CD14-positive monocyte (primary cell): ENCODE data around the gene ATP11A. TPM values are rescaled to one million over a fixed set of nuclear protein-coding genes. Genes with fewer than 3 reads are reported as not detected.
"Not testable (repeated sequence)": the region's sequence is repeated elsewhere in the genome, so short reads cannot be mapped to it uniquely, and the experiment has no call there.

Experiments used
- DNase-seq, 3 donors: peaks; one replicate each; pipeline ENCODE4 v3.0.0-alpha.2; 2011 to 2022
- H2AFZ ChIP-seq: 2 replicates; pipeline ENCODE4 v1.6.0; 2012; ENCODE audit warnings: mild to moderate bottlenecking, low read depth, low read length, inconsistent platforms; ENCODE audit not compliant: insufficient read depth, poor library complexity, severe bottlenecking
- H3K27ac ChIP-seq, 2 donors: 1 replicate in 1 of 2; 2 replicates in 1 of 2; pipeline ENCODE4 v1.5.1; 2012 to 2013; ENCODE audit warnings: low read length in 2 of 2, control low read depth in 1 of 2, inconsistent platforms in 1 of 2, low read depth in 1 of 2, mild to moderate bottlenecking in 1 of 2
- H3K27me3 ChIP-seq, 2 donors: one replicate each; pipeline versions ENCODE4 v1.6.0 to v1.6.1; 2011 to 2013; ENCODE audit warnings: low read length in 2 of 2; ENCODE audit not compliant: control insufficient read depth in 2 of 2, insufficient read depth in 2 of 2
- H3K36me3 ChIP-seq, 2 donors: replicated peaks in 1 of 2; 1 replicate in 1 of 2; 2 replicates in 1 of 2; pipeline versions ENCODE4 v1.5.1 to v1.6.1; 2012 to 2013; ENCODE audit warnings: low read length in 2 of 2, control low read depth in 1 of 2, inconsistent platforms in 1 of 2, mild to moderate bottlenecking in 1 of 2; ENCODE audit not compliant: insufficient read depth in 2 of 2, control insufficient read depth in 1 of 2
- H3K4me1 ChIP-seq, 2 donors: 1 replicate in 1 of 2; 2 replicates in 1 of 2; pipeline versions ENCODE4 v1.5.1 to v1.6.1; 2012 to 2013; ENCODE audit warnings: low read length in 2 of 2, control low read depth in 1 of 2, inconsistent platforms in 1 of 2, mild to moderate bottlenecking in 1 of 2, moderate library complexity in 1 of 2; ENCODE audit not compliant: insufficient read depth in 2 of 2, control insufficient read depth in 1 of 2
- H3K4me2 ChIP-seq: replicated peaks from 2 replicates; pipeline ENCODE3; 2012; ENCODE audit warnings: low read length, moderate library complexity, mild to moderate bottlenecking; ENCODE audit not compliant: poor library complexity, severe bottlenecking; ENCODE audit errors: extremely low read depth
- H3K4me3 ChIP-seq, 3 experiments: fragments of 200-600 bp in 1 of 3; sonication (generic) in 1 of 3; replicated peaks in 1 of 3; 1 replicate in 2 of 3; 2 replicates in 1 of 3; pipeline ENCODE4 v1.5.1; 2011 to 2013; ENCODE audit warnings: low read length in 3 of 3, mild to moderate bottlenecking in 3 of 3, control low read depth in 2 of 3, low read depth in 2 of 3, inconsistent platforms in 1 of 3, moderate library complexity in 1 of 3
- H3K79me2 ChIP-seq: 2 replicates; pipeline ENCODE4 v1.6.0; 2012; ENCODE audit warnings: mild to moderate bottlenecking, control low read depth, inconsistent platforms, low read length, moderate library complexity; ENCODE audit not compliant: insufficient read depth
- H3K9ac ChIP-seq: 2 replicates; pipeline ENCODE4 v1.6.0; 2017; ENCODE audit warnings: low read length, mild to moderate bottlenecking; ENCODE audit not compliant: insufficient read depth, poor library complexity, severe bottlenecking
- H3K9me3 ChIP-seq, 2 donors: replicated peaks in 1 of 2; 1 replicate in 1 of 2; 2 replicates in 1 of 2; pipeline versions ENCODE4 v1.5.1 to v1.6.1; 2012 to 2013; ENCODE audit warnings: low read length in 2 of 2, control low read depth in 1 of 2; ENCODE audit not compliant: control insufficient read depth in 1 of 2, insufficient read depth in 1 of 2
- H4K20me1 ChIP-seq: 2 replicates; pipeline ENCODE4 v1.6.0; 2012; ENCODE audit warnings: mild to moderate bottlenecking, low read length, control low read depth, moderate library complexity; ENCODE audit not compliant: insufficient read depth
- H3K27ac Mint-ChIP-seq, 7 donors: one replicate each; pipeline ENCODE4 v1.8.0; 2020; ENCODE audit warnings: mild to moderate bottlenecking in 7 of 7, mixed read lengths in 7 of 7, moderate library complexity in 6 of 7, inconsistent platforms in 2 of 7
- H3K27me3 Mint-ChIP-seq, 3 donors: one replicate each; pipeline ENCODE4 v1.8.0; 2021 to 2022; ENCODE audit warnings: low read depth in 3 of 3, mild to moderate bottlenecking in 3 of 3, mixed read lengths in 3 of 3, moderate library complexity in 3 of 3, inconsistent platforms in 1 of 3
- H3K36me3 Mint-ChIP-seq, 2 donors: one replicate each; pipeline ENCODE4 v1.8.0; 2020; ENCODE audit warnings: mixed read lengths in 2 of 2, inconsistent platforms in 1 of 2, mild to moderate bottlenecking in 1 of 2
- H3K4me1 Mint-ChIP-seq: one replicate; pipeline ENCODE4 v1.8.0; 2020; ENCODE audit warnings: mild to moderate bottlenecking, mixed read lengths
- H3K4me3 Mint-ChIP-seq, 2 donors: one replicate each; pipeline ENCODE4 v1.8.0; 2020; ENCODE audit warnings: mild to moderate bottlenecking in 2 of 2, mixed read lengths in 2 of 2, moderate library complexity in 1 of 2
- H3K9me3 Mint-ChIP-seq, 7 donors: one replicate each; pipeline ENCODE4 v1.8.0; 2020 to 2022; ENCODE audit warnings: mixed read lengths in 7 of 7, mild to moderate bottlenecking in 6 of 7, moderate library complexity in 6 of 7, inconsistent platforms in 2 of 7
- WGBS: methylation state at CpG from one replicate; pipeline ENCODE4 v1.1.5; 2013; ENCODE audit warnings: missing lambda C conversion rate; ENCODE audit not compliant: insufficient coverage; 5-methylcytosine and 5-hydroxymethylcytosine counted together
- intact Hi-C, 2 donors: fragments of 100-400 bp; cut with micrococcal nuclease; formaldehyde crosslinking; loops; one replicate each; pipeline versions ENCODE4 v1.15.0 to v1.15.1; 2023
- polyA plus RNA-seq, 3 donors: library from polyadenylated mRNA; depleted of rRNA in 1 of 3; unstranded in 2 of 3; stranded (reverse) in 1 of 3; fragments of 300-500 nt in 2 of 3; fragments of >200 nt in 1 of 3; fragmentation: Illumina TruSeq in 2 of 3; gene quantifications; 1 replicate in 2 of 3; 2 replicates in 1 of 3; pipeline ENCODE4 v1.2.3, GENCODE V29; 2012 to 2021
- TF ChIP-seq, protein P1 (sequence below): fragments of 200-600 bp; IDR thresholded peaks from one replicate; pipeline ENCODE4 v1.8.0; 2022; ENCODE audit warnings: antibody characterized with exemption, mild to moderate bottlenecking

The ATP11A gene
- polyA plus RNA-seq, 3 donors, result 7.2 to 45.4 (median 7.6) TPM

DNA sequence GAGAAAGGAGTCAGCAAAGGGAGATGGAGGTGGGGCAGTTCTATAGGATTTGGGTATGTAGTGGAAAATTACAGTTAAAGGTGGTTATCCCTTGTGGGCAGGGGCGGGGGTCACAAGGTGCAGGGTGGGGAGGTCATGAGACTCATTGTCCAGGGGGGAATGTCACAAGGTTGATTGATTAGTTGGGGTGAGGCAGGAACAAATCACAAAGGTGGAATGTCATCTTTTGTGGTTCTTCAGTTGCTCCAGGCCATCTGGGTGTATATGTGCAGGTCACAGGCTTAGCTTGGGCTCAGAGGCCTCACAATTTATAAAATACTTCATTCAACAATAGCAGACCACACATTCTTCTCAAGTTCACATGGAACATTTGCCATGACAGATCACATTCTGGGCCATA is 109.6 kb downstream of the ATP11A start:
- WGBS, result 100% methylated on average over 1 of the region's 1 CpG

DNA sequence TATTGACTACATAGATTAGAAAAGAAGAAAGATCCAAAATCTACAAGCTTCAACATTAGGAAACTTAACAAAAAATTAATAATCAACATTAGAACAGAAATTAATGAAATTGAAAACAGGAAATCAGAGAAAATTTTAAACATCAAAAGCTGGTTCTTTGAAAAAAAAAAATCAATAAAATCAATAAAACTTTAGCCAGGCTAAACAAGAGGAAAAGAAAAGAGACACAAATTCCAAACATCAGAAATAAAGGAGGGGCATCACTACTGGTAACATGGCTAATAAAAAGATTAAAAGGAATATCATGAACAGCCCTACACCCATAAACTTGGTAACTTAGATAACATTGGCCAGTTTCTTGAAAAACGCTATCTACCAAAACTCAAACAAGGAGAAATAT is 110.2 kb downstream of the ATP11A start:
- Histone ChIP-seq H3K9me3 (peaks cover 0 to 15% of the 10 kb centered on the region in 2 donors), H4K20me1 (peaks cover 91% of the 10 kb centered on the region), H3K27me3 (no peaks in the 10 kb centered on the region), H3K9ac (no peak overlapping the region), H3K4me2 (no peak overlapping the region), H2AFZ (no peak overlapping the region), H3K27ac (no peak overlapping the region), H3K4me3 (no peak overlapping the region), H3K79me2 (peaks cover 1% of the 10 kb centered on the region), H3K36me3 (peaks cover 7 to 40% of the 10 kb centered on the region in 2 donors), H3K4me1 (peaks cover 0 to 10% of the 10 kb centered on the region in 2 donors)
- intact Hi-C loops, result no loop called here
- TF ChIP-seq, protein P1, sequence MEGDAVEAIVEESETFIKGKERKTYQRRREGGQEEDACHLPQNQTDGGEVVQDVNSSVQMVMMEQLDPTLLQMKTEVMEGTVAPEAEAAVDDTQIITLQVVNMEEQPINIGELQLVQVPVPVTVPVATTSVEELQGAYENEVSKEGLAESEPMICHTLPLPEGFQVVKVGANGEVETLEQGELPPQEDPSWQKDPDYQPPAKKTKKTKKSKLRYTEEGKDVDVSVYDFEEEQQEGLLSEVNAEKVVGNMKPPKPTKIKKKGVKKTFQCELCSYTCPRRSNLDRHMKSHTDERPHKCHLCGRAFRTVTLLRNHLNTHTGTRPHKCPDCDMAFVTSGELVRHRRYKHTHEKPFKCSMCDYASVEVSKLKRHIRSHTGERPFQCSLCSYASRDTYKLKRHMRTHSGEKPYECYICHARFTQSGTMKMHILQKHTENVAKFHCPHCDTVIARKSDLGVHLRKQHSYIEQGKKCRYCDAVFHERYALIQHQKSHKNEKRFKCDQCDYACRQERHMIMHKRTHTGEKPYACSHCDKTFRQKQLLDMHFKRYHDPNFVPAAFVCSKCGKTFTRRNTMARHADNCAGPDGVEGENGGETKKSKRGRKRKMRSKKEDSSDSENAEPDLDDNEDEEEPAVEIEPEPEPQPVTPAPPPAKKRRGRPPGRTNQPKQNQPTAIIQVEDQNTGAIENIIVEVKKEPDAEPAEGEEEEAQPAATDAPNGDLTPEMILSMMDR, result no peak
- DNase-seq, result no peak
- Mint-ChIP-seq H3K9me3 (peaks cover 3 to 14% (median 9%) of the 10 kb centered on the region in 7 donors), H3K4me1 (peaks cover 20% of the 10 kb centered on the region), H3K4me3 (no peak overlapping the region), H3K27me3 (peaks cover 0 to 2% (median 0%) of the 10 kb centered on the region in 3 donors), H3K36me3 (peaks cover 37 to 58% of the 10 kb centered on the region in 2 donors), H3K27ac (no peak overlapping the region)
- 100% methylated on average over 1 of the region's 1 CpG for WGBS

More for the DNA sequence above, 109.6 kb downstream of the ATP11A start:
- H3K27ac Mint-ChIP-seq, result no peak overlapping the region
- H3K4me2 ChIP-seq, result no peak overlapping the region
- H3K4me1 ChIP-seq, result peaks cover 0 to 10% of the 10 kb centered on the region in 2 donors
- H3K9me3 ChIP-seq, result peaks cover 0 to 15% of the 10 kb centered on the region in 2 donors
- H3K27me3 Mint-ChIP-seq, result peaks cover 0 to 2% (median 0%) of the 10 kb centered on the region in 3 donors
- H3K9me3 Mint-ChIP-seq, result peaks cover 3 to 14% (median 9%) of the 10 kb centered on the region in 7 donors
- H4K20me1 ChIP-seq, result peaks cover 91% of the 10 kb centered on the region
- H3K4me3 Mint-ChIP-seq, result no peak overlapping the region
- peaks cover 6 to 36% of the 10 kb centered on the region in 2 donors for H3K36me3 ChIP-seq
- no peak overlapping the region for H3K27ac ChIP-seq
- intact Hi-C loops, result no loop called here
- no peak for DNase-seq
- H3K79me2 ChIP-seq, result no peaks in the 10 kb centered on the region
- peaks cover 34 to 59% of the 10 kb centered on the region in 2 donors for H3K36me3 Mint-ChIP-seq
- TF ChIP-seq, protein P1, result no peak
- no peaks in the 10 kb centered on the region for H3K27me3 ChIP-seq
- no peak overlapping the region for H2AFZ ChIP-seq
- no peak overlapping the region for H3K4me3 ChIP-seq
- H3K9ac ChIP-seq, result no peak overlapping the region
- peaks cover 20% of the 10 kb centered on the region for H3K4me1 Mint-ChIP-seq

DNA sequence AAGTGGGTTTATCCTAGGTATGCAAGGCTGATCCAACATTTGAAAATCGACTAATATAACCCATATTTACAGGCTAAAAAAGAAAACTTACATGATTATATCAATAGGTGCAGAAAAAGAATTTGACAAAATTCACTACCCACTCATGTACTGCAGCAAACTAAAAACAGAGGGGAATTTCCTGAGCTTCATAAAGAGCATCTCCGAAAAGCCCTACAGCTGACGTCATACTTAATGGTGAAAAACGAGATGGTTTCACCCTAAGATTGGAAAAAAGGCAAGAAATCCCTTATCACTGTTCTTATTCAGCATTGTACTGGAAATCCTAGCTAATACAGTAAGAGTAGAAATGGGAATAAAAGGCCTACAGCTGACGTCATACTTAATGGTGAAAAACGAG is 111.0 kb downstream of the ATP11A start:
- Histone ChIP-seq H4K20me1 (peaks cover 91% of the 10 kb centered on the region), H3K4me1 (peaks cover 0 to 10% of the 10 kb centered on the region in 2 donors), H3K36me3 (peaks cover 7 to 48% of the 10 kb centered on the region in 2 donors), H3K9me3 (peaks cover 0 to 15% of the 10 kb centered on the region in 2 donors)
- H3K27me3 ChIP-seq, H3K79me2 ChIP-seq, H3K4me3 Mint-ChIP-seq, H3K27me3 Mint-ChIP-seq, intact Hi-C loops, H3K27ac ChIP-seq, H2AFZ ChIP-seq, H3K4me2 ChIP-seq, DNase-seq, H3K4me3 ChIP-seq, H3K27ac Mint-ChIP-seq, H3K9ac ChIP-seq: not testable (repeated sequence)
- no CpG with 5 or more reads among the region's 6 CpGs for WGBS
- peaks cover 41 to 59% of the 10 kb centered on the region in 2 donors for H3K36me3 Mint-ChIP-seq
- H3K4me1 Mint-ChIP-seq, result peaks cover 20% of the 10 kb centered on the region
- H3K9me3 Mint-ChIP-seq, result peaks cover 3 to 14% (median 9%) of the 10 kb centered on the region in 7 donors
